ENCODE results near the gene HRCT1. TPM values are rescaled to one million over a fixed set of nuclear protein-coding genes. Genes with fewer than 3 reads are reported as not detected.
A peak's percentile ranks its signal among the peaks of the same experiment; 100 is the strongest.

The HRCT1 gene
- total RNA-seq, 2 donors from 2014 or later: 4.9 to 12.5 TPM

DNA sequence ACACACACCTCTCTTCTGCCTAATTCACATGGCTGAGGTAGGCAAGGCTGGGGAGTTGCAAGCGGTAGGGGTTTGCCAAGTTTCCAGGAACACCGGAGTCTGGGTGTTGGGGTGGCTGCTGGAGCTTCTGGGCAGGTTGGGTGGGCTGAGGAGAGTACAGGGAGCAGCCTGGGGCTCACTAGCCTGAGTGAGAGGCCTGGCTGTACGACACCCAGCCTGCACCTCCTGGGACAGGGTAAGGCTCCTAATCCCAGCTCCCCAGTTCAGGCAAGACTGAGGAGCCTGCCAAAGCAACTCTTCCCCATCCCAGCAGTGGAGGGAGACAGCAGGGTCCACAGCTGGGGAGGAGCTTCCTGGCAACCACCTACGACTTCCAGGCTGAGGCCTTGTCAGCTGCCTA, 11.3 kb downstream of the HRCT1 start:
- Histone ChIP-seq H3K4me1 (peaks cover 0 to 64% of the 10 kb centered on the region in 2 donors), H3K27me3 (no peaks in the 10 kb centered on the region), H3K9me3 (no peaks in the 10 kb centered on the region), H3K27ac (peak overlapping the region; percentile 52 to 73), H3K36me3 (no peaks in the 10 kb centered on the region), H3K4me3 (no peak overlapping the region)
- no peak for TF ChIP-seq CTCF (IDR thresholded peaks at IDR 0.05)
- DNase-seq (ENCODE audit: low spot score): no peak

GRCh38 chr9:35918780-35919179, 12.8 kb downstream of the HRCT1 start:
- TF ChIP-seq CTCF (IDR thresholded peaks at IDR 0.05): no peak
- H3K9me3 ChIP-seq: no peaks in the 10 kb centered on the region
- H3K4me3 ChIP-seq: no peak overlapping the region
- no peak for DNase-seq (ENCODE audit: low spot score)
- H3K36me3 ChIP-seq: no peaks in the 10 kb centered on the region
- peaks cover 0 to 60% of the 10 kb centered on the region in 2 donors for H3K4me1 ChIP-seq
- peak overlapping the region; percentile 52 to 73 for H3K27ac ChIP-seq
- no peaks in the 10 kb centered on the region for H3K27me3 ChIP-seq

DNA sequence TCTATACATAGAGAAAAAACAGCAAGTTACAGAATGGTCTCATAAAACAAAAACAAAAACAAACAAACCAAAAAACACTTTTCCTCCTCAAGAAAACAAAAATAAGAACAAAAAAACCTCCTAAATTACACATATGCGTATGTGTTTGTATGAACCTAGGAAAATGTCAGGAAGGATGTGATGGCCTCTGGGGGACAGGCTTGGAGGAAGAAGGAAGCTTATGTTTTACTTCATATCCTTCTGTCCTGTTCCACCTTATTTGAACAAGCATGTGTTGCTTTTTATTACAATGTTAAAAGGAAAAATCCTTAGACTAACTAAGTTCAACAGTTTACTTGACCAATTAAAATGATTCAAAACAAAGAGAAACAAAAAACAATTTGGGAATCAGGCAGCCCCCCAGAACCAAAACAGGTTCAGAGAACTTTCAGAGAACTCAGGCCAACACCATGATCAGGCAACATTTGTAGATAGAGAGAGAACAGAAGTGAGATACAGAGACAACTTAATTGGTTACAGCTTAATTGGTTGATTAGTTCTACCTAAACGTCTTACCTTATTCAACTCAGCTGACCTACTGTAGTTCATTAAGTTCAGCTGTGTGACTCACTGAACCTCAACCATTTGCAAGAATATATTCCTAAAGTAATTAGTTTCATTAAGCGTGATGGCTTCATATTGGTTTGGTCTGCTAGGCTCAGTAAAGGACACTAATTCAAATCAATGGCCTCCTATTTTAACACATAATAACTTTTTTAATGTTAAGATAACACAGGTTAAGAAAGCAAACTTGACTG, 13.4 kb downstream of the HRCT1 start:
- H3K4me3 ChIP-seq: no peak overlapping the region
- no peaks in the 10 kb centered on the region for H3K36me3 ChIP-seq
- H3K27ac ChIP-seq: peak overlapping the region; percentile 52 to 73
- no peaks in the 10 kb centered on the region for H3K9me3 ChIP-seq
- H3K27me3 ChIP-seq: no peaks in the 10 kb centered on the region
- peaks cover 0 to 61% of the 10 kb centered on the region in 2 donors for H3K4me1 ChIP-seq
- no peak for DNase-seq (ENCODE audit: low spot score)
- no peak for TF ChIP-seq CTCF (IDR thresholded peaks at IDR 0.05)

DNA sequence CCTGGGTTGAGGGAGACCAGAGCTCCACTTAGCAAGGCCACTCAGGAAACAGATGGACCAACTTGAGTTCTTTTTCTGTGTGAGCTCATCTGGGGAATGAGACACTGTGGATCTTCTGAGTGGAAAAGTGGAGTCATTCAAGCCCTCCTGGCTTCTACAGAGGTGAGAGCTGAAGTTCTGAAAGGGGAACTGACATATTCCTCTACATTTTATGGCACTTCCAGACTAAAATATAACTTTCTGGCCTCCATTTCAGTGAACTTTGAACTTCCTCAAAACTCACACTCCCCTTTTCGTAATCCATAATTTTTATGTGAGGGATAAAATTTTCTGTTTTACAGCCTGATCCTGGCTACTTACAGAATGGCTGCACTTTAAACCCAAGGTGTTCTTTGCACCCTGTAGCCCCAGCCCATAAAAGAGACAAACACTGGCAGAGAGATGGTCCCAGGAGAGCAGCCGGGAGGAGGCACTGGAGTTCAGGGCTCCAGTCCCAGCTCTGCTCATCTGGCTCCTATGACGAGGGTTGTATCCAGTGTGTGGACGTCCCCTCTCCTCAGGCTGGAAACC, 14.1 kb downstream of the HRCT1 start:
- Histone ChIP-seq H3K36me3 (no peaks in the 10 kb centered on the region), H3K4me3 (no peak overlapping the region), H3K9me3 (no peaks in the 10 kb centered on the region), H3K4me1 (peaks cover 0 to 61% of the 10 kb centered on the region in 2 donors), H3K27ac (peak overlapping the region; percentile 52 to 73), H3K27me3 (no peaks in the 10 kb centered on the region)
- TF ChIP-seq CTCF (IDR thresholded peaks at IDR 0.05): no peak
- no peak for DNase-seq (ENCODE audit: low spot score)

- Histone ChIP-seq H3K27me3 (no peaks in the 10 kb centered on the region), H3K4me3 (no peak overlapping the region), H3K4me1 (peaks cover 0 to 32% of the 10 kb centered on the region in 2 donors), H3K9me3 (no peaks in the 10 kb centered on the region), H3K27ac (peak overlapping the region; percentile 62 to 70), H3K36me3 (no peaks in the 10 kb centered on the region)
- DNase-seq (ENCODE audit: low spot score): no peak
- no peak for TF ChIP-seq CTCF (IDR thresholded peaks at IDR 0.05)
Measured at GRCh38 chr9:35923598-35923926, 17.6 kb downstream of the HRCT1 start.
